H1 (cell line): ENCODE results near the gene BTAF1. TPM values are rescaled to one million over a fixed set of nuclear protein-coding genes. Genes with fewer than 3 reads are reported as not detected.

Experiments used
- CTCF ChIA-PET: fragments of 300-600 bp; sonication (Branson Sonifier 250); formaldehyde crosslinking; loops from one replicate; lab custom pipeline; 2021; ENCODE audit not compliant: partially characterized antibody; lab: Charles Lee
- POLR2A ChIA-PET: fragments of 300-600 bp; sonication (Branson Sonifier 250); formaldehyde crosslinking; loops from one replicate; lab custom pipeline; 2021; ENCODE audit warnings: inconsistent platforms; ENCODE audit not compliant: partially characterized antibody; lab: Charles Lee
- DNase-seq, 2 experiments: peaks; one replicate each; pipeline versions ENCODE4 v3.0.0 to v3.0.0-alpha.2; 2010 to 2022; ENCODE audit warnings: low spot score in 2 of 2, low read depth in 1 of 2, mixed read lengths in 1 of 2
- FAIRE-seq: peaks from 2 replicates; lab custom pipeline; 2011; peaks lifted over from hg19 to GRCh38; lab: Jason Lieb, UNC
- H2AFZ ChIP-seq: 2 replicates; pipeline ENCODE4 v1.8.1; 2012; ENCODE audit warnings: low read length, inconsistent platforms
- H2AK5ac ChIP-seq: 2 replicates; pipeline ENCODE4 v1.6.1; 2013; ENCODE audit warnings: low read depth, low read length
- H2BK120ac ChIP-seq: replicated peaks from 2 replicates; pipeline ENCODE3; 2013; ENCODE audit warnings: low read depth, low read length, inconsistent platforms
- H2BK12ac ChIP-seq: 2 replicates; pipeline ENCODE4 v1.6.1; 2013; ENCODE audit warnings: low read depth, low read length
- H2BK15ac ChIP-seq: 2 replicates; pipeline ENCODE4 v1.6.1; 2013; ENCODE audit warnings: low read length
- H2BK20ac ChIP-seq: 2 replicates; pipeline ENCODE4 v1.6.1; 2013; ENCODE audit warnings: low read length
- H2BK5ac ChIP-seq: 2 replicates; pipeline ENCODE4 v1.6.1; 2013; ENCODE audit warnings: low read depth, low read length
- H3K14ac ChIP-seq: 2 replicates; pipeline ENCODE4 v1.6.1; 2013; ENCODE audit warnings: inconsistent platforms; ENCODE audit not compliant: insufficient read length
- H3K18ac ChIP-seq: 2 replicates; pipeline ENCODE4 v1.6.1; 2013; ENCODE audit warnings: low read length; ENCODE audit errors: extremely low read depth
- H3K23ac ChIP-seq: 2 replicates; pipeline ENCODE4 v1.6.1; 2013; ENCODE audit warnings: inconsistent platforms; ENCODE audit not compliant: insufficient read length
- H3K23me2 ChIP-seq: 2 replicates; pipeline ENCODE4 v1.6.1; 2013; ENCODE audit warnings: low read depth, low read length
- H3K27ac ChIP-seq: 2 replicates; pipeline ENCODE4 v1.6.1; 2011; ENCODE audit warnings: low read depth, low read length, inconsistent platforms
- H3K27me3 ChIP-seq, 4 experiments: replicated peaks in 1 of 4; 1 replicate in 1 of 4; 2 replicates in 3 of 4; pipeline versions ENCODE4 v1.6.1 to v1.8.1; 2011 to 2013; ENCODE audit warnings: low read length in 3 of 4, mild to moderate bottlenecking in 3 of 4, inconsistent platforms in 2 of 4, mixed read lengths in 2 of 4, moderate library complexity in 1 of 4; ENCODE audit not compliant: control insufficient read depth in 3 of 4, insufficient read depth in 3 of 4; ENCODE audit errors: extremely low read depth in 1 of 4
- H3K36me3 ChIP-seq, 4 experiments: 2 replicates each; pipeline versions ENCODE4 v1.6.1 to v1.8.1; 2011 to 2013; ENCODE audit warnings: mild to moderate bottlenecking in 4 of 4, low read length in 3 of 4, moderate library complexity in 2 of 4, control low read depth in 1 of 4, inconsistent platforms in 1 of 4; ENCODE audit not compliant: insufficient read depth in 4 of 4, control insufficient read depth in 2 of 4
- H3K4ac ChIP-seq: replicated peaks from 2 replicates; pipeline ENCODE3; 2013; ENCODE audit warnings: low read length, low read depth, mixed read lengths, inconsistent platforms; ENCODE audit not compliant: insufficient read length
- H3K4me1 ChIP-seq, 4 experiments: replicated peaks in 1 of 4; 1 replicate in 1 of 4; 2 replicates in 3 of 4; pipeline versions ENCODE4 v1.6.1 to v1.8.1; 2011 to 2013; ENCODE audit warnings: low read length in 3 of 4, inconsistent platforms in 2 of 4, mixed read lengths in 1 of 4; ENCODE audit not compliant: insufficient read depth in 4 of 4, control insufficient read depth in 3 of 4
- H3K4me2 ChIP-seq, 2 experiments: 2 replicates each; pipeline versions ENCODE4 v1.6.1 to v1.8.1; 2011 to 2013; ENCODE audit warnings: low read depth in 2 of 2, low read length in 2 of 2, control low read depth in 1 of 2, inconsistent platforms in 1 of 2, mild to moderate bottlenecking in 1 of 2; ENCODE audit not compliant: insufficient read depth in 1 of 2
- H3K4me3 ChIP-seq, 4 experiments: fragments of 200-600, 300-600 bp in 1 of 4; sonication (generic), shearing (Covaris generic), sonication (Bioruptor Twin) in 1 of 4; 2 replicates each; pipeline versions ENCODE4 v1.5.1 to v1.8.1; 2011 to 2016; ENCODE audit warnings: low read length in 4 of 4, low read depth in 3 of 4, control low read depth in 2 of 4, inconsistent platforms in 2 of 4, mild to moderate bottlenecking in 2 of 4, mixed read lengths in 1 of 4, moderate library complexity in 1 of 4; ENCODE audit not compliant: insufficient read depth in 2 of 4; ENCODE audit errors: extremely low read depth in 1 of 4
- H3K56ac ChIP-seq: replicated peaks from 2 replicates; pipeline ENCODE3; 2013; ENCODE audit warnings: low read depth, mild to moderate bottlenecking, mixed read lengths, low read length, inconsistent platforms; ENCODE audit not compliant: insufficient read length
- H3K79me1 ChIP-seq: 2 replicates; pipeline ENCODE4 v1.6.1; 2013; ENCODE audit warnings: low read depth, low read length, control low read depth
- H3K79me2 ChIP-seq, 2 experiments: 2 replicates each; pipeline versions ENCODE4 v1.6.1 to v1.8.1; 2012 to 2013; ENCODE audit warnings: low read length in 2 of 2, mild to moderate bottlenecking in 2 of 2, inconsistent platforms in 1 of 2; ENCODE audit not compliant: insufficient read depth in 2 of 2, control insufficient read depth in 1 of 2
- H3K9ac ChIP-seq, 4 experiments: replicated peaks in 1 of 4; 1 replicate in 1 of 4; 2 replicates in 3 of 4; pipeline versions ENCODE4 v1.6.1 to v1.8.1; 2011 to 2013; ENCODE audit warnings: low read depth in 3 of 4, low read length in 3 of 4, control low read depth in 2 of 4, mild to moderate bottlenecking in 2 of 4, moderate library complexity in 2 of 4, inconsistent platforms in 1 of 4; ENCODE audit errors: extremely low read depth in 1 of 4
- H3K9me3 ChIP-seq, 2 experiments: 2 replicates each; pipeline versions ENCODE4 v1.6.1 to v1.8.1; 2012 to 2013; ENCODE audit warnings: mild to moderate bottlenecking in 2 of 2, moderate library complexity in 2 of 2, control low read depth in 1 of 2, inconsistent platforms in 1 of 2, low read depth in 1 of 2, low read length in 1 of 2, mixed read lengths in 1 of 2; ENCODE audit not compliant: insufficient read depth in 2 of 2
- H4K20me1 ChIP-seq, 2 experiments: replicated peaks in 1 of 2; 2 replicates each; pipeline versions ENCODE3 to v1.8.1; 2011 to 2013; ENCODE audit warnings: inconsistent platforms in 2 of 2, low read length in 2 of 2, mild to moderate bottlenecking in 1 of 2; ENCODE audit not compliant: insufficient read depth in 2 of 2, control insufficient read depth in 1 of 2
- H4K5ac ChIP-seq: 2 replicates; pipeline ENCODE4 v1.6.1; 2013; ENCODE audit warnings: low read length, low read depth, mixed read lengths, inconsistent platforms; ENCODE audit not compliant: insufficient read length
- H4K8ac ChIP-seq: 2 replicates; pipeline ENCODE4 v1.8.0; 2013; ENCODE audit warnings: mild to moderate bottlenecking, moderate library complexity, low read length, inconsistent platforms; ENCODE audit not compliant: insufficient read depth; ENCODE audit errors: extremely low read depth
- H4K91ac ChIP-seq: replicated peaks from 2 replicates; pipeline ENCODE3; 2013; ENCODE audit warnings: low read length, mixed read lengths, inconsistent platforms; ENCODE audit not compliant: insufficient read length
- CREB1 ChIP-seq: IDR thresholded peaks from 2 replicates; pipeline ENCODE4 v1.6.1; 2012; ENCODE audit warnings: inconsistent platforms
- CTCF ChIP-seq, 3 experiments: IDR thresholded peaks; 1 replicate in 2 of 3; 2 replicates in 1 of 3; pipeline versions ENCODE4 v1.5.1 to v1.6.1; 2011; ENCODE audit warnings: low read length in 3 of 3, mild to moderate bottlenecking in 3 of 3, inconsistent platforms in 2 of 3, low read depth in 1 of 3, moderate library complexity in 1 of 3; ENCODE audit not compliant: insufficient read depth in 1 of 3; ENCODE audit errors: control extremely low read depth in 1 of 3
- EP300 ChIP-seq, 2 experiments: IDR thresholded peaks; 1 replicate in 1 of 2; 2 replicates in 1 of 2; pipeline ENCODE4 v1.6.1; 2011 to 2012; ENCODE audit warnings: low read depth in 2 of 2, low read length in 2 of 2, mild to moderate bottlenecking in 2 of 2, borderline replicate concordance in 1 of 2, inconsistent platforms in 1 of 2, moderate library complexity in 1 of 2
- GABPA ChIP-seq: IDR thresholded peaks from 2 replicates; pipeline ENCODE4 v1.6.1; 2011; ENCODE audit warnings: mild to moderate bottlenecking, low read length, moderate library complexity, borderline replicate concordance; ENCODE audit not compliant: insufficient read depth
- KDM5A ChIP-seq: fragments of 200-600 bp; IDR thresholded peaks from 2 replicates; pipeline ENCODE4 v1.7.1; 2012; ENCODE audit warnings: mild to moderate bottlenecking, low read length, inconsistent platforms, mixed read lengths
- NANOG ChIP-seq: IDR thresholded peaks from 2 replicates; pipeline ENCODE4 v1.6.1; 2011; ENCODE audit warnings: low read length, low read depth, mild to moderate bottlenecking, inconsistent platforms; ENCODE audit not compliant: insufficient read depth, poor library complexity, severe bottlenecking
- PHF8 ChIP-seq: fragments of 200-600 bp; sonication (generic); conservative IDR thresholded peaks from 2 replicates; pipeline ENCODE4 v1.7.1; 2012; ENCODE audit warnings: low read depth, mild to moderate bottlenecking, inconsistent platforms, low read length, moderate library complexity
- POLR2A ChIP-seq, 2 experiments: IDR thresholded peaks; 1 replicate in 1 of 2; 2 replicates in 1 of 2; pipeline ENCODE4 v1.6.1; 2011; ENCODE audit warnings: low read depth in 2 of 2, low read length in 2 of 2, mild to moderate bottlenecking in 2 of 2; ENCODE audit errors: control extremely low read depth in 1 of 2
- POLR2AphosphoS5 ChIP-seq: IDR thresholded peaks from 2 replicates; pipeline ENCODE4 v1.6.1; 2011; ENCODE audit warnings: low read depth, low read length
- SRF ChIP-seq: IDR thresholded peaks from 2 replicates; pipeline ENCODE4 v1.6.1; 2011; ENCODE audit warnings: mild to moderate bottlenecking, low read depth, low read length, moderate library complexity
- TCF12 ChIP-seq: IDR thresholded peaks from 2 replicates; pipeline ENCODE4 v1.6.1; 2011; ENCODE audit warnings: low read depth, mild to moderate bottlenecking, low read length
- WGBS, 2 experiments: shearing (Covaris generic) in 1 of 2; methylation state at CpG; one replicate each; pipeline versions ENCODE4 v1.1.6 to v1.1.7; 2013 to 2015; ENCODE audit warnings: low lambda C conversion rate in 2 of 2, mixed read lengths in 2 of 2, inconsistent platforms in 1 of 2, low coverage in 1 of 2, missing lambda C conversion rate in 1 of 2; ENCODE audit not compliant: insufficient replicate concordance in 2 of 2, insufficient coverage in 1 of 2, insufficient read length in 1 of 2; ENCODE audit errors: extremely low coverage in 1 of 2, missing lambda C conversion rate in 1 of 2; 5-methylcytosine and 5-hydroxymethylcytosine counted together
- polyA plus RNA-seq, 7 experiments: library from polyadenylated mRNA; depleted of rRNA in 3 of 7; stranded (reverse) in 5 of 7; unstranded in 2 of 7; fragments of >200 nt in 5 of 7; fragments of 200-250 nt in 2 of 7; gene quantifications; 1 replicate in 5 of 7; 2 replicates in 1 of 7; 4 replicates in 1 of 7; pipeline versions ENCODE4 v1.2.1 to v1.2.3, GENCODE V29; 2011 to 2013; ENCODE audit warnings: missing spikeins in 2 of 7, mixed read lengths in 2 of 7
- total RNA-seq: library from RNA; stranded (reverse); fragmentation: NEBNext Ultra II Directional; extraction: Animal tissue kit (Norgen Biotek cat#: 25700); gene quantifications from 2 replicates; pipeline ENCODE4 v1.2.1, GENCODE V29; 2021

Gene BTAF1
- total and polyA plus RNA-seq, 2 of the 8 experiments (the other 6 are each of a cell fraction or from before 2014, with no cell fraction given), result 24.5 to 39.1 TPM

- POLR2A ChIA-PET, result interaction anchor here (0.9 kb wide), 1 partner anchor 14 kb away, joined by 3 read pairs; no protein-coding TSS in a partner anchor
- Histone ChIP-seq H3K9ac (no peak overlapping the region), H3K79me1 (no peaks in the 10 kb centered on the region), H3K23ac (no peak overlapping the region), H2BK20ac (no peak overlapping the region), H3K27me3 (no peaks in the 10 kb centered on the region), H4K20me1 (peaks cover 0 to 1% of the 10 kb centered on the region in 2 experiments), H4K8ac (no peak overlapping the region), H2AFZ (no peak overlapping the region), H4K91ac (no peak overlapping the region), H3K9me3 (no peaks in the 10 kb centered on the region), H2BK12ac (no peak overlapping the region), H3K14ac (no peak overlapping the region), H3K79me2 (no peaks in the 10 kb centered on the region), H2AK5ac (no peak overlapping the region), H3K4me1 (peaks cover 0 to 5% (median 0%) of the 10 kb centered on the region in 4 experiments; a peak in 1 of 7 replicates), H3K23me2 (no peaks in the 10 kb centered on the region), H2BK5ac (no peak overlapping the region), H3K4ac (no peak overlapping the region), H3K27ac (no peak overlapping the region), H2BK15ac (no peak overlapping the region), H3K56ac (no peak overlapping the region), H4K5ac (no peak overlapping the region), H3K4me2 (no peak overlapping the region), H3K4me3 (no peak overlapping the region), H2BK120ac (no peak overlapping the region), H3K18ac (no peak overlapping the region), H3K36me3 (no peaks in the 10 kb centered on the region)
- CTCF ChIA-PET, result no interaction called here
- DNase-seq (no peak), FAIRE-seq (no peak)
- TF ChIP-seq POLR2A (IDR thresholded peaks at IDR 0.05; ENCODE audit: control extremely low read depth in 1 of 2, low read depth in 2 of 2, low read length in 2 of 2) (no peak), NANOG (no peak), CREB1 (no peak), POLR2AphosphoS5 (no peak), EP300 (IDR thresholded peaks at IDR 0.05; ENCODE audit: borderline replicate concordance in 1 of 2, low read depth in 2 of 2, low read length in 2 of 2) (no peak), KDM5A (no peak), GABPA (no peak), SRF (no peak), CTCF (IDR thresholded peaks at IDR 0.05; ENCODE audit: control extremely low read depth in 1 of 3, insufficient read depth in 1 of 3, low read depth in 1 of 3, low read length in 3 of 3) (no peak), TCF12 (no peak), PHF8 (no peak)
- WGBS, 2 experiments, result 90% methylated on average over 1 of the region's 1 CpG; no CpG with 5 or more reads in 1 of the 2 experiments
These were observed 115.4 kb downstream of the BTAF1 start for GRCh38 chr10:92038949-92039348.
